CD4-positive, alpha-beta T cell treated with Interleukin-15 for 4 hours (primary cell): ENCODE results near the gene SPEN.
A peak's percentile ranks its signal among the peaks of the same experiment; 100 is the strongest.
"Not testable (repeated sequence)": the region's sequence is repeated elsewhere in the genome, so short reads cannot be mapped to it uniquely, and the experiment has no call there.

Experiments used
- DNase-seq: peaks from one replicate; pipeline ENCODE4 v3.0.0-alpha.2; 2020; ENCODE audit warnings: low spot score

SPEN gene

DNA sequence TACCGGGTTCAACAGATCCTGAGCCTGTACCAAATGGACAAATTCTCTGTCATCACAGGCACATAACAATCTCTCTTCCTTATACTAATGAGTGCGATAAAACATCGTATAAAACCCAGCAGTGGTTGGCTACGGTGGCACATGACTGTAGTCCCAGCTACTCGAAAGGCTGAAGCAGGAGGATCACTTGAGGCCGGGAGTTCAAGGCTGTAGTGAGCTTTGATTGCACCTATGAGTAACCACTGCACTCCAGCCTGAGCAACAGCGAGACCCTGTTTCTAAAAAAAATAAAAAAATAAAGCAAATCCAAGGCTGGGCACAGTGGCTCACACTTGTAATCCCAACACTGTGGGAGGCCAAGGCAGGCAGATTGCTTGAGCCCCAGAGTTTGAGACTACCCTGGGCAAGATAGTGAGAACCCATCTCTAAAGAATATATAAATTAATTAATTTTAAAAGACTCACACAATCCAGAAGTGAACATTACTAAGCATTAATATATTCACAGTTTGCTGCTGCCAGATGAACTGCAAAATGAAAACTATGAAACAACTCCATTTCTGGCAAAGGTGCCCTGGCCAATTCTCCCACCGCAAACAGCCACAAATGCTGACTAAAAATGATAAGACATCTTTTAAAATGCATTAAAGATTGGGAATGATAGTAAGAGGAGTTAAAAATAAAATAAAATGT lies 115.3 kb downstream of the SPEN start:
- no peak for DNase-seq

GRCh38 chr1:15963363-15963967 lies 116.0 kb downstream of the SPEN start:
- DNase-seq = no peak

GRCh38 chr1:15963968-15964648 lies 116.6 kb downstream of the SPEN start:
- DNase-seq = no peak

DNA sequence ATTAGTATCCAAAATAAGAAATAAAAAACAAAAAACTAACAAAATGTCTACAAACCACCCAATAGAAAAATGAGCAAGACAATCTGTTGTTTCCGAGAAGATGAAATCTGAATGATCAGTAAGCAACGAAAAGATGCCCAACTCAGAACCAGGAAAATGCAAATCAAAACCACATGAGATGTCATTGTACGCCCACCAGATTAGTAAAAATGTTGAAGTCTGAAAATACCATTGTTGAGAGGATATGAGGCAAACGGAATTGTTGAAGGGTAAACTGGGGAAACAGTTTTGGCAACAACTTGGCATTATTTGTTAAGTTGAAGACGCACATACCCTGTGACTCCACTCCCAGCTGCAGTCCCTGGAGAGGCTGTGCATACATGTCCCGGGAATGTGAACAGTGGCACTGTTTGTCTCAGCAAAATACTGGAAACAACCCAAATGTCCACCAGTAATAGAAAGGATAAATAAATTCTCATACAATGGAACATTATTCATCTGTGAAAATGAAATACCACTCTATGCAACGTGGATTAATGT lies 117.8 kb downstream of the SPEN start:
- DNase-seq = peak; percentile 36

DNA sequence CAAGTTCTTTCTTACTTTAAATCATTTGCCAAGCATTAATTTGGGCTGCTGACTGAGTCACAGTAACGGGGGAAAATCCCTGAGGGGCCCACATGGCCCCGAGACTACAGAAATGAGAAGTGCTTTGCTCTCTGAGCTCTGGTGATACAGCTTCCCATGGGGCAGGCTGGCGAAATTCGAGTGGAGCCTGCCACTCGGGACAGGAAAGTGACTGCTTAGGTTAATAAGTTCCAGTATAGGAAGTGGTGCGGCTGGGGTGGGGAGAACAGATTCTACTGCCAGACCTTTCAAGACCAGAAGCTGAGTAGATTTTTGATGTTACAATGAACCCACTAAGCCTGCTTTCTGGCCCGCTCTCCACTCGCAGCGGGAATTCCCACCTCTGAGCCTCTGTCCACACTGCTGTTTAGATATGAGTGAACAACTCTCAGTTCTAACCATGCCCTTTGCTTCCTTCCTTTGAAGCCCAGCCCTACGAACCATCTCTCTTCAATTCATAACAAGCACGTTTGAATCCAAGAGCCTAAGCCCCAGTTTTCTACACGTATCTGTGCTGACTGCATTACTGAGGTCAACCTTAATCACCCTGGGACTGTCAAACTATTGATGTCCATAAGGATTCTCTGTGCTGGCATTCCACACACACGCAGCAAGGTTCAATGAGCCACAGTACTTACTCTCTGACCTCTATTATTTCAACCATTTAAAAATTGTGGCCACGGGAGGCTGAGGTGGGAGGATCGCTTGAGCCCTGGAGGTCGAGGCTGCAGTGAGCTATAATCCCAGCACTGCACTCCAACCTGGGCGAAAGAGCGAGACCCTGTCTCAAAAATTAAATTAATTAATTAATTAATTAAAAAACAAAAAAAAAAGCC lies 118.8 kb downstream of the SPEN start:
- peak; percentile 67 for DNase-seq

DNA sequence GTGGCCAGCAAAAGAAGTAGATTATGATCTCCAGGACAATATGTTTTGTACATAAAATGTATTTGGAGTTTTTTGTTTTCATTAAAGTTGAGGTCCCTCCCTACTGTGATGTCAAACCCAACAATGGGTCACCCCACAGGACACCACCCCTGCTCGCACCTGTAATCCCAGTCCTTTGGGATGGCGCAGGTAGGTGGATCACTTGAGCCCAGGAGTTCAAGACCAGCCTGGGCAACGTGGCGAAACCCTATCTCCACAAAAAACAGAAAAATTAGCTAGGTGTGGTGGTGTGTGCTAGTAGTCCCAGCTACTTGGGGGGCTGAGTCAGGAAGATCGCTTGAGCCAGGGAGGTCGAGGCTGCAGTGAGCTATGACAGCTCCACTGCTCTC lies 119.4 kb downstream of the SPEN start:
- no peak for DNase-seq

DNA sequence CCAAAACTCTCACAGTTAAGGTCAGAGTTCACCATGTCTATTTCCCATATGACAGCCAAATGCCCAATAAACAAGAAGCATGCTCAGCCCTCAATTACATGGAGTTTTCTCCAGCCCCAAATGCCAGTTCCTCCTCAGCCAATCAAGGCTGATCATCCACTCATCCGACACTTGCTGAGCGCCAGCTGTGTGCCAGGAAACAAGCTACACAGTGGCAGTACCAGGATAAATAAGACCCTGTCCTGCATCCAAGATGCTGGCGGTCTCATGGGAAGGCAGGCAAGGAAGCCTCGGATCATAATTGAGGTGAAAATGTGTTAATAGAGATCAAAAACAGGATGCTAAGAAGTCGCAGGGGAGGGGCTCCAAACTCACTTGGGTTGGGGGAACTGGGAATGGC lies 120.7 kb downstream of the SPEN start:
- DNase-seq = no peak

DNA sequence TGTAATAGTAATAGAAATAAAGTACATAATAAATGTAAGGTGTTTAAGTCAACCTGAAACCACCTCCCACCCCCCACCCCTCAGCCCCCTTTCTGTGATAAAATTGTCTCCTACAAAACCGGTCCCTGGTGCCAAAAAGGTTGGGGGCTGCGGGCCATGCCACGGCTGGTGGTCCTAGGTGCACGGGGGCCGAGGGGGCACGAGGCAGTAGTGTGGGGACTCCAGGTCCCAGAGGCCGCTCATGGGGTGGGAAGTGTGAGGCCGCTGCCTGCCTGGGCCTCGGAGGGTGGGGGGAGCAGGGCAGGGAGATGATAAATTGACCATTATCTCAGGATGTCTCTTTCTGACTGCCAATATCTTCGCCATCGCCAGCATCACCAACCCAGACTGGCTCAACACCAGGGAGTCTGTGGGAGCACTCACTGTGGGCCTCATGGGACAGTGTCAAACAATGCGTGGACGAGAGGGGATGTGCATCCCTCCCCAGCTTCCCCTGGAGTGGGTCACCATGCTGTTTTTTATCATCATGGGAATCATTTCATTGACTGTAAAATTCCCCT lies 121.9 kb downstream of the SPEN start:
- no peak for DNase-seq

GRCh38 chr1:15970911-15971310 lies 123.4 kb downstream of the SPEN start:
- no peak for DNase-seq

DNA sequence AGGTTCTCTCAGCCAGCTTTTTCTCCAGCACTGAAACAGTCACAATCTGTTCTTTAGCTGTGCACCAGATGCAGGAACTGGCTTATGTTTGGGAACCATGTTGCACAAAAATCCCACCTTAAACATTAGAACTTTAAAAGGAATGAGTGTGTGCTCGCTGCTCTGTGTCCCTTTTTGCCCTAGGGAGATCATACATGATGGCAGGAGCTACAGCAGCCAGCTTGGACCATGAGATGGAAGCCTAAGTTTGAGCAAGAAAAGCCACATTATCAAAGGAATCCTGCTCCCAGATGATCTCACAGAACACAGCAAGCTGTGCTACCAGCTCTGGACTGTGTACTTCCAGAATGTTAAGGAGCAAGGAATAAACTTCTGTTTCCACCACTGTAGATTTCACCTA lies 124.9 kb downstream of the SPEN start:
- DNase-seq = no peak

DNA sequence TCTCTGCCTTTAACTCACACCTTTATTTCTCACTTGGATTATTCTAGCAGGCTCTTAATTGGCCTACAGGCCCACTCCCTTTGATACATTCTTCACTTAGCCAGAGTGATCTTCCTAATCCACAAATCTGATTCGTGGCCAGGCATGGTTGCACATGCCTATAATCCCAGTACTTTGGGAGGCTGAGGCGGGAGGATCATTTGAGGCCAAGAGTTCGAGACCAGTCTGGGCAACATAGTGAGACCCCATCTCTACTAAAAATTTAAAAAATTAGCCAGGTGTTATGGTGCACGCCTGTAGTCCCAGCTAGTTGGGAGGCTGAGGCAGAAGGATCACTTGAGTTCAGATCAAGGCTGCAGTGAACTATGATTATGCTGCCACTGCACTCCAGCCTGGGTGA lies 126.3 kb downstream of the SPEN start:
- DNase-seq = no peak

DNA sequence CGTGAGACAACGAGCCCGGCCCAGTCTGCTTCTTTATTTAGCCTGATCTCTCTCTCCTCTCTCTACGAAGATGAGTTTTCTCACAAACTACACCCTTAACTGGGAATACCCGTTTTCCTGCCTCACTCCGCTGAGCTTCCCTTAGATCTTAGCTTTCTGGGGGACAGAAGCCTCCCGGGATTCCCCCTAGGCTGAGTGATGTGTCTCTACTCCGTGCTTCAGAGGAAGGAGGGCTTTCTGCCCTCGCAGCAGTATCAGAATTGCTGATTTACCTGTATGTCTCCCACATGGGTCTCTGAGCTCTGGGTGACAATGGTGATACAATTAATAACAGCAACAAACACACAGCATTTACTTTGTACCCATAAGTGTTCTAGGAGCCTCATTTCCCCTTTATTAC lies 127.3 kb downstream of the SPEN start:
- DNase-seq = no peak

- DNase-seq = peak; percentile 64
Observed at GRCh38 chr1:15975358-15975804, 127.9 kb downstream of the SPEN start.

GRCh38 chr1:15975805-15976680 lies 128.5 kb downstream of the SPEN start, which contains the start of gene ZBTB17:
Gene ZBTB17, minus strand, starts transcription at chr1:15976101. Its CDS starts 27,606 bp downstream, at chr1:15948495.
- peak; percentile 95 for DNase-seq

DNA sequence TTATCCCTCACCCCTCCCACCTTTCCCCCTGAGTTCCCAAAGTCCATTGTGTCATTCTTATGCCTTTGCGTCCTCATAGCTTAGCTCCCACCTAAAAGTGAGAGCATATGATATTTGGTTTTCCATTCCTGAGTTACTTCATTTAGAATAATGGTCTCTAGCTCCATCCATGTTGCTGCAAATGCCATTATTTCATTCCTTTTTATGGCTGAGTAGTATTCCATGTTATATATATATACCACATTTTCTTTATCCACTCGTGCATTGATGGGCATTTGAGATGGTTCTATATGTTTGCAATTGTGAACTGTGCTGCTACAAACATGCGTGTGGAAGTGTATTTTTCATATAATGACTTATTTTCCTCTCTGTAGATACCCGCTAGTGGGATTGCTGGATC lies 130.4 kb downstream of the SPEN start:
- not testable (repeated sequence) for DNase-seq

DNA sequence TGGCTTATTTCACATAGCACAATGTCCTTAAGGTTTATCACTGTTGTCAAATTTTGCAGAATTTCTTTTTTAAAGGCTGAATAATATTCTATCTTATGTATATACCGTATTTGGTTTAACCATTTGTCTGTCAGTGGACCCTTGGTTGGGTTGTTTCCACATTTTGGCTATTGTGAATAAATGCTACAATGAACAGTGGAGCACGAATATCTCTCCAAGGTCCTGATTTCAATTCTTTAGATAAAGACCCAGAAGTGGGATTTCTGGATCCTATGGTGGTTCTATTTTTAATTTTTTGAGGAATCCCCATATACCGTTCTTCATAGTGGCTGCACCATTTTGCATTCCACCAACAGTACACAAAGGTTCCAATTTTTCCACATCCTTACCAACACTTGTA lies 134.2 kb downstream of the SPEN start:
- DNase-seq = no peak

- no peak for DNase-seq
Observed at GRCh38 chr1:15983275-15983674, 135.8 kb downstream of the SPEN start.

DNA sequence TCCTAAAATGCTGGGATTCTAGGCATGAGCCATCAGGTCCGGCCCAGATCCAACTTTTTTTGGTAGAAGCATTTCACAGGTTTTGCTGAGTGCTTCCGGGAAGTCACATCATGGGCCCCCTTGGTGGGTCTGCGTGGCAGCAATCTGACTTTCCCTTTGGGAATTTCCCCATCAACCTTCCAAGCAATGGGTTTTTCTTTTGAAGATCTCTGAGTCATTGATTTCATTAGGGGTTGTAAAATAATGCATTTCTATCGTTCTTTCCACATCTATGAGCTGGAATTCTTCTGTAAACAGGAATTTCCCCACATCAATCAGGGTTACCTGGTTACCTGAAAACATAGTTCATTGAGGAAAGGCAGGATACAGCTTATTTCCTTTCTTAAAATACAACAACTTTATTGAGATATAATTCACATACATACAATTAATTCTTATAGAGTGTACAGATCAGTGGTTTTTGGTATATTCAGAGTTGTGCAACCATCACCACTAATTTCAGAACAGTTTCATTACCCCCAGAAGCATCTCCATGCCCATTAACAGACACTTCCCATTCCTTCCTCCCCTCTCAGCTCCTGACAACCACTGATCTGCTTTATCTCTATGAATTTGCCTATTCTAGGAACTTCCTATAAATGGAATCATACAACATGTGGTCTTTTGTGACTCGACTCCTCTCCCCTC lies 138.2 kb downstream of the SPEN start:
- no peak for DNase-seq

DNA sequence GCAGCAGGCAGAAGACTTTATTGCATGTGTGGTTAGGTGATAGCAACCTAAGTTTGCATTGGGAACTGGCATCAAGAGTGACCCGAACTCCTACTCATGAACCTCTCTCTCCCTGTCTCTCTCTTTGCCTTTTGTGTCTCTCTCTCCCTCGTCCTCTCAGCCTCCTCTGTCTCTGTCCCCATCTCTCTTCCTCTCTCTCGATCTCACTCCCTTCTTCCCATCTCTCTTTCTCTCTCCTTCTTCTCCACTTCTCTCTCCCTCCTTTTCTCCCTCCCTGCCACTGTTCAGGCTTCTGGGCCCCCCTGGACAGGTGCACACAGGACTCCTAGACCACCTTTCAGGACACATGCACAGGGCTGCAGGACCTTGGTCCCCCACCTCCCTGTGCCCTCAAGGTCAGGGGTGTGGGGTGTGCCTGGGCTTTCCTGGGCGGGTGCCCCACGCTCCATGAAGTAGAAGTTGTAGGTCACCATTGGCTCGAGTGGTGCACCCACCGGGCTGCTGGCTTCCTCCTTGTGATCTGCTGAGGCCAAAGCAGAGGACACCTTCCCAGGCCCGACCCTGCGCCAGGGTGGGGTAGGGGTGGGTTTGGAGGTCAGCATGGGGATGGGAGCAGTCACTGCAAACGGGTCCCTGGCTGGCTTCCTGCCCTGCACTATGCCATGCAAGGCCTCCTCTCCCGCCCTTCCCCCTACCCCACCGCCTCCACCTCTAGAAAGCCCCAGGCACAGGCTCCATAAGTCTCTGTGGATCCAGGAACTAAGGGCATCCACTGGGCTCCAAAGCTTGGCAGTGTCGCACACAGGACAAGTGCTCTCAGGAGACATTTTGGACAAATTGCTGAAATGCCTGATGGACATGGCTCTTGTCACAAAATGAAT lies 141.6 kb downstream of the SPEN start:
- DNase-seq = no peak
